Measurements from ENCODE around the gene PLPP3. TPM values are rescaled to one million over a fixed set of nuclear protein-coding genes. Genes with fewer than 3 reads are reported as not detected.

Gene PLPP3
- total and polyA plus RNA-seq, 9 of the 15 experiments (the other 6 are each of a cell fraction or from before 2014, with no cell fraction given) = 0.07 to 0.54 (median 0.20) TPM

DNA sequence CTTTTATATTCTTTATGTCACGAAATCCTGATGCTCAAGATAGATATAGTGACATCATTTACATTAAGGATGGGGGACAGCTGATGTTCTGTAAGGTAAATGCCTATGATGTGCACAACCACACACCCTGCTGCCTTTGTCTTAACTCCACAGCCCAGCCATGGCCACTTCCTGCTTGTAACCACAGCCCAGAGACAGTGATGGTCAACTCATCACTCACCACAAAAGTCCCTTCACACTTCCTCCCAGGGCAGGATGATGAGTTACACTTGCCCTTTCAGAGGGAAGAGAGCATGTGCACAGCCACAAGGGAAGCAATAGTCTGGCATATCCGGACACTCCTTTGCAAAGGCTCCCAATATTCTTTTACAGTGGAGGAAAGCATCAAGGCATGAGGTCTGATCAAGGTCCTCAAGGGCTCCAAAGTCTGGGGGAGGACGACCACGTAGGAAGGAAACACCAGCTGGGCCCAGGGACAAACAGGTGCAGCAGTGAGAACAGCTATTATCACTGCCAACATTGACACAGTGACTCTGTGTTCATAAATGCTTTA lies 53.8 kb downstream of the PLPP3 start (continued):
- TF ChIP-seq, protein P1, sequence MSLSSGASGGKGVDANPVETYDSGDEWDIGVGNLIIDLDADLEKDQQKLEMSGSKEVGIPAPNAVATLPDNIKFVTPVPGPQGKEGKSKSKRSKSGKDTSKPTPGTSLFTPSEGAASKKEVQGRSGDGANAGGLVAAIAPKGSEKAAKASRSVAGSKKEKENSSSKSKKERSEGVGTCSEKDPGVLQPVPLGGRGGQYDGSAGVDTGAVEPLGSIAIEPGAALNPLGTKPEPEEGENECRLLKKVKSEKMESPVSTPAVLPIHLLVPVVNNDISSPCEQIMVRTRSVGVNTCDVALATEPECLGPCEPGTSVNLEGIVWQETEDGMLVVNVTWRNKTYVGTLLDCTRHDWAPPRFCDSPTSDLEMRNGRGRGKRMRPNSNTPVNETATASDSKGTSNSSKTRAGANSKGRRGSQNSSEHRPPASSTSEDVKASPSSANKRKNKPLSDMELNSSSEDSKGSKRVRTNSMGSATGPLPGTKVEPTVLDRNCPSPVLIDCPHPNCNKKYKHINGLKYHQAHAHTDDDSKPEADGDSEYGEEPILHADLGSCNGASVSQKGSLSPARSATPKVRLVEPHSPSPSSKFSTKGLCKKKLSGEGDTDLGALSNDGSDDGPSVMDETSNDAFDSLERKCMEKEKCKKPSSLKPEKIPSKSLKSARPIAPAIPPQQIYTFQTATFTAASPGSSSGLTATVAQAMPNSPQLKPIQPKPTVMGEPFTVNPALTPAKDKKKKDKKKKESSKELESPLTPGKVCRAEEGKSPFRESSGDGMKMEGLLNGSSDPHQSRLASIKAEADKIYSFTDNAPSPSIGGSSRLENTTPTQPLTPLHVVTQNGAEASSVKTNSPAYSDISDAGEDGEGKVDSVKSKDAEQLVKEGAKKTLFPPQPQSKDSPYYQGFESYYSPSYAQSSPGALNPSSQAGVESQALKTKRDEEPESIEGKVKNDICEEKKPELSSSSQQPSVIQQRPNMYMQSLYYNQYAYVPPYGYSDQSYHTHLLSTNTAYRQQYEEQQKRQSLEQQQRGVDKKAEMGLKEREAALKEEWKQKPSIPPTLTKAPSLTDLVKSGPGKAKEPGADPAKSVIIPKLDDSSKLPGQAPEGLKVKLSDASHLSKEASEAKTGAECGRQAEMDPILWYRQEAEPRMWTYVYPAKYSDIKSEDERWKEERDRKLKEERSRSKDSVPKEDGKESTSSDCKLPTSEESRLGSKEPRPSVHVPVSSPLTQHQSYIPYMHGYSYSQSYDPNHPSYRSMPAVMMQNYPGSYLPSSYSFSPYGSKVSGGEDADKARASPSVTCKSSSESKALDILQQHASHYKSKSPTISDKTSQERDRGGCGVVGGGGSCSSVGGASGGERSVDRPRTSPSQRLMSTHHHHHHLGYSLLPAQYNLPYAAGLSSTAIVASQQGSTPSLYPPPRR (CRISPR knock-in tag; IDR thresholded peaks at IDR 0.05; ENCODE audit: borderline replicate concordance) = no peak
- TF ChIP-seq FOS (IDR thresholded peaks at IDR 0.05; ENCODE audit: extremely low read depth, insufficient read length) (no peak), CEBPB (tag; IDR thresholded peaks at IDR 0.05) (no peak), SMAD2 (IDR thresholded peaks at IDR 0.05; ENCODE audit: low read depth, low read length) (no peak), GABPA (tag; conservative IDR thresholded peaks at IDR 0.05; ENCODE audit: low read depth) (peak; percentile 42), BHLHE40 (IDR thresholded peaks at IDR 0.05; ENCODE audit: low read length) (peak; percentile 33; the same call in 1 of the 2 replicates), HNRNPUL1 (IDR thresholded peaks at IDR 0.05; ENCODE audit: low read length) (no peak), ZNF23 (CRISPR knock-in tag; IDR thresholded peaks at IDR 0.05) (no peak), RCOR1 (IDR thresholded peaks at IDR 0.05; ENCODE audit: borderline replicate concordance in 1 of 2, low read depth in 2 of 2, low read length in 2 of 2) (no peak), ZNF584 (CRISPR knock-in tag; IDR thresholded peaks at IDR 0.05; ENCODE audit: low read depth) (no peak), SRF (CRISPR knock-in tag; IDR thresholded peaks at IDR 0.05) (no peak), ZNF696 (CRISPR knock-in tag; conservative IDR thresholded peaks at IDR 0.05) (no peak), TGIF2 (CRISPR knock-in tag; IDR thresholded peaks at IDR 0.05) (no peak), ZNF224 (CRISPR knock-in tag; IDR thresholded peaks at IDR 0.05) (no peak), HDGF (IDR thresholded peaks at IDR 0.05) (no peak), ZNF507 (tag; conservative IDR thresholded peaks at IDR 0.05) (no peak), BRD9 (IDR thresholded peaks at IDR 0.05; ENCODE audit: low read depth, partially characterized antibody) (no peak), ELF1 (tag; IDR thresholded peaks at IDR 0.05) (peak; percentile 43; the same call in 1 of the 2 replicates), NEUROD1 (IDR thresholded peaks at IDR 0.05; ENCODE audit: borderline replicate concordance, low read depth, low read length, partially characterized antibody) (no peak), CTBP1 (IDR thresholded peaks at IDR 0.05; ENCODE audit: borderline replicate concordance) (peak; percentile 72; the same call in 1 of the 2 replicates)
- TF ChIP-seq, protein P2, sequence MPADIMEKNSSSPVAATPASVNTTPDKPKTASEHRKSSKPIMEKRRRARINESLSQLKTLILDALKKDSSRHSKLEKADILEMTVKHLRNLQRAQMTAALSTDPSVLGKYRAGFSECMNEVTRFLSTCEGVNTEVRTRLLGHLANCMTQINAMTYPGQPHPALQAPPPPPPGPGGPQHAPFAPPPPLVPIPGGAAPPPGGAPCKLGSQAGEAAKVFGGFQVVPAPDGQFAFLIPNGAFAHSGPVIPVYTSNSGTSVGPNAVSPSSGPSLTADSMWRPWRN (IDR thresholded peaks at IDR 0.05; ENCODE audit: low read depth) = no peak
- TF ChIP-seq, protein P3, sequence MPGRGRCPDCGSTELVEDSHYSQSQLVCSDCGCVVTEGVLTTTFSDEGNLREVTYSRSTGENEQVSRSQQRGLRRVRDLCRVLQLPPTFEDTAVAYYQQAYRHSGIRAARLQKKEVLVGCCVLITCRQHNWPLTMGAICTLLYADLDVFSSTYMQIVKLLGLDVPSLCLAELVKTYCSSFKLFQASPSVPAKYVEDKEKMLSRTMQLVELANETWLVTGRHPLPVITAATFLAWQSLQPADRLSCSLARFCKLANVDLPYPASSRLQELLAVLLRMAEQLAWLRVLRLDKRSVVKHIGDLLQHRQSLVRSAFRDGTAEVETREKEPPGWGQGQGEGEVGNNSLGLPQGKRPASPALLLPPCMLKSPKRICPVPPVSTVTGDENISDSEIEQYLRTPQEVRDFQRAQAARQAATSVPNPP (IDR thresholded peaks at IDR 0.05; ENCODE audit: borderline replicate concordance, insufficient read depth, insufficient read length) = no peak
- TF ChIP-seq, protein P4, sequence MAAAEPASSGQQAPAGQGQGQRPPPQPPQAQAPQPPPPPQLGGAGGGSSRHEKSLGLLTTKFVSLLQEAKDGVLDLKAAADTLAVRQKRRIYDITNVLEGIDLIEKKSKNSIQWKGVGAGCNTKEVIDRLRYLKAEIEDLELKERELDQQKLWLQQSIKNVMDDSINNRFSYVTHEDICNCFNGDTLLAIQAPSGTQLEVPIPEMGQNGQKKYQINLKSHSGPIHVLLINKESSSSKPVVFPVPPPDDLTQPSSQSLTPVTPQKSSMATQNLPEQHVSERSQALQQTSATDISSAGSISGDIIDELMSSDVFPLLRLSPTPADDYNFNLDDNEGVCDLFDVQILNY (CRISPR knock-in tag; IDR thresholded peaks at IDR 0.05) = no peak
